DMS153 treated with DMSO at 0.1 percent for 48 hours (cell line): ENCODE data around the gene TBC1D19.
"Not testable (repeated sequence)": the region's sequence is repeated elsewhere in the genome, so short reads cannot be mapped to it uniquely, and the experiment has no call there.

Experiments used
- DNase-seq: peaks from one replicate; lab custom pipeline; 2025; ENCODE audit not compliant: unreplicated experiment; lab: John Stamatoyannopoulos, UW

TBC1D19 gene

DNA sequence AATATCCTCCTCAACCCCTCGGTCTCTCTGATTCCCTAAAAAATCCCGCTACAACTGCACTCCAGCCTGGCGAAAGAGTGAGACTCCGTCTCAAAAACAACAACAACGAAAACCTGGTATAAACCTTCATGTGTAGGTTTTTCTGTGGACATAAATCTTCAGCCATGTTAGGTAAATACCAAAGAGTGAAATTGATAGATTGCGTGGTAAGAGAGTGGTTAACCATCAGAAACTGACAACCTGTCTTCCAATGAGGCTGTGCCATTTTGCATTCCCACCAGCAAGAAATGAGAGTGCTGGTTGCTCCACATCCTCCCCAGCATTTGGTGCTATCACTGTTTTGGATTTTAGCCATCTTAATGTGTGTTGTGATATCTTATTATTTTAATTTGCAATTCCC, 10.9 kb downstream of the TBC1D19 start:
- DNase-seq: no peak

- no peak for DNase-seq
Observed at GRCh38 chr4:26596843-26597242, 13.0 kb downstream of the TBC1D19 start.

GRCh38 chr4:26601204-26601603, 17.3 kb downstream of the TBC1D19 start:
- DNase-seq: no peak

GRCh38 chr4:26607776-26608175, 23.9 kb downstream of the TBC1D19 start:
- DNase-seq: no peak

DNA sequence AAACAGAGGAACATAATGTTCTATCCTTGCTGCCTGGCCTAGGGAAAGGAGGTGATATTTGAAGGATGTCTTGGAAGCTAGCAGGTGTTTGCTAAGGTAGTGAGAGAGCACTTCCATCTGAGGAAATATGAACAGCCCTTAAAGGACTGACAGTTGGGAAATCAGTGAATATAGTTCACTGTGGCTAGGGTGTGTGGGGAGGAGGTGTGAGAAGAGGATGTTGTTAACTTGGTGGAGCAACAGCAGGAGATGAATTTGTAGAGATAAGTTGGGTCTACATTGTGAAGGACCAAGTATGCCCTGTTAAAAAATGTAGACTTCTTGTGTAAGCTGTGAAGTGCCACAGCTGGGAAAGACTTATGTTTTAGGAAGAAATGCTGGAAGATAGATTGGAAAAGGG, 25.5 kb downstream of the TBC1D19 start:
- DNase-seq: no peak

DNA sequence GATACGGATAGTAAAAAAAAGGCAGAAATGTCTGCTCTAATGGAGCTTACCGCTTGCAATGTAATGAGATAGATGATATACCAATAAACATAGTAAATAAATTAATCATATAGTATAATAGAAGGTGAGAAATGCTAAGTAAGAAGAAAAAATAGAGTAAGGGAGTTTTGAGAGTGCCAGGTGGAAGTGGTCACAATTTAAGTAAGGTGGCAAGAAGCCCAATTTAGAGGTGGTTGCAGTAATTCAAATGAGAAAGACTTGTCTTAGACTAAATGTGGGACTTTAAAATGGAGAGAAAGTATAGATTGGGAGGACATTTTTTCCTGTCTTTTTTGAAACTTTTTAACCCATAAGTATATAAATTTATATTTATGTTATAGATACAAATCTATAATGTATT, 26.0 kb downstream of the TBC1D19 start:
- no peak for DNase-seq

DNA sequence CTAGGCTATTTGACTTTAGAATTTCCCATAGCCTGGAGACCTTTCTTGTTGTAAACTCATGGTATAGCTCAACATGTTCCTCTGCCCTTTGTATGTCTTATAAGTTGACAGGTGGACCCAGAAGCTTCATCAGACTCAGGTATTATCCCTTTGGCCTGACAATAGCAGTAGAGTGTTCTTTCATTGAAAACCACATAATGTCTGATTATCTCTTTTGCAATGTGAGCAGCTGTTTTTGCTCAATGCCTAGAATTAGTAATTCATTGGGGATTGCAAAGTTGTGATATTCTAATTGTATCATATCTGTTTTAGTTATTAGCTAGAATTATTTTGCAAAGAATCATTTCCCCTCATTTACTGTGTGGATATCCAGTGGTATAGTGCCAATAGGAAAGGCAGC, 27.5 kb downstream of the TBC1D19 start:
- no peak for DNase-seq

- DNase-seq: no peak
Observed at GRCh38 chr4:26611885-26612284, 28.0 kb downstream of the TBC1D19 start.

GRCh38 chr4:26613237-26613636, 29.4 kb downstream of the TBC1D19 start:
- DNase-seq: no peak

DNA sequence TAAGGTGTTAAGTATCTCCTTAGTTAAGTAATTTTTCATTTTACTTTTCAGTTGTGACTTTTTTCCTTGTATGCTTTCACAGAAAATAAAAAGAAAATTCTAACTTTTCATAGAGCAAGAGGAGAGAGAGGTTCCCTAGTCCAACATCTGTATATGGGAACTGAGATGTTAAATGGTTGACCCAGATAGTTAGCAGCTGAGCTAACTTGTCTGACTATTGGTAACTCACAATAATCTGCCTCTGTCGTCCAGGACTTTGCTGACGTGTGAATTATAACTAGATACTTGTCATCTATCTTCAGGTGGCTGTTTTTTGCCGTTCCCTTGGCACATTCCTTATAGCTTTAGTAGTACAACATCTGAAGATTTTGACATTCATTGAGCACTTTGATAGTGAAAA, 29.9 kb downstream of the TBC1D19 start:
- no peak for DNase-seq

- DNase-seq: no peak
Observed at GRCh38 chr4:26619784-26620183, 35.9 kb downstream of the TBC1D19 start.

- DNase-seq: no peak
Observed at GRCh38 chr4:26621366-26621765, 37.5 kb downstream of the TBC1D19 start.

DNA sequence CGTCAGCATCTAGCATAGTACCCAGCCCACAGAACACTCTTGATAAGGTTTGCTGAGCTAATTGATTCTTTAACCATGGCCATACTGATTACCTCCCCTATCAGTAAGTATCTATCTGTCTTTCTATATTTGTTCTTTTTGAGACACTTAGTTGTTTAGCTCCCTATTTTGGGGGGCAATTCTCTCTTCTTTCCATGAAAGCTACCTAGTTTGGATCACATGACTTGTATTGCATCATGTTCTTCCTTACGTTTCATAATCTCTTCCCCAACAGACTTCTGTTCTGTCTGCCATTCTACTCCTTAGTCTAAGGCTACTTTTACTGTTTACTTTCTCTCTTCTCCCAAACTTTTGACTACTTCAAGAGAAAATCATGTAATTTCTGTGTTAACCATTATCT, 39.0 kb downstream of the TBC1D19 start:
- DNase-seq: no peak

DNA sequence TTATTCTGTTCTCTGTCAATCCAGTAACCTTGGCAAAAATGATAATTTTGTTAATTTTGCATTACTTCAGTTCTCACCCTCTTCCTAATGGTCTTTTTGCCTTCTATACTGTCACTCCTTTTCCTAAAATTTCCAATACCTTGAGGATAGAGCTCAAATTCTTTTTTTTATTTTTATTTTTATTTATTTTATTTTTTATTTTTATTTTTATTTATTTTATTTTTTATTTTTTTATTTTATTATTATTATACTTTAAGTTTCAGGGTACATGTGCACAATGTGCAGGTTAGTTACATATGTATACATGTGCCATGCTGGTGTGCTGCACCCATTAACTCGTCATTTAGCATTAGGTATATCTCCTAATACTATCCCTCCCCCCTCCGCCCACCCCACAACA, 42.8 kb downstream of the TBC1D19 start:
- DNase-seq: not testable (repeated sequence)

GRCh38 chr4:26632916-26633315, 49.0 kb downstream of the TBC1D19 start:
- DNase-seq: no peak

GRCh38 chr4:26634237-26634636, 50.4 kb downstream of the TBC1D19 start:
- no peak for DNase-seq

DNA sequence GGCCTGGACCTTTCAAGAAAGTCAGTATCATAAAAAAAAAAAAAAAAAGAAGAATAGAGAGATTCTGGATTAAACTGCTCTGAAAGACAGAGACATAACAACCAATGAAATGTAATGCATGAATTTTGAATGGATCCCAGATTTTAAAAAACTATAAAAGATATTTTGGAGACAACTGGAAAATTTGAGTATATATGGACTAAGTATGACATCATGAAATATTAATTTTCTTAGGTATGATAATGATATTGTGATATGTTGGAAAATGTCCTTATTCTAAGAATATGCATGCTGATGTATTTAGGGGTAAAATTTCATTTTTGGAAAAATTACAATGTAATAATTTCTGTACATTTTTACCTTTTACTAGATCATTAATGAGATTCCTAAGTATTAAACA, 52.6 kb downstream of the TBC1D19 start:
- no peak for DNase-seq

GRCh38 chr4:26640639-26641038, 56.8 kb downstream of the TBC1D19 start:
- not testable (repeated sequence) for DNase-seq

GRCh38 chr4:26647523-26648224, 63.8 kb downstream of the TBC1D19 start:
- DNase-seq: no peak

DNA sequence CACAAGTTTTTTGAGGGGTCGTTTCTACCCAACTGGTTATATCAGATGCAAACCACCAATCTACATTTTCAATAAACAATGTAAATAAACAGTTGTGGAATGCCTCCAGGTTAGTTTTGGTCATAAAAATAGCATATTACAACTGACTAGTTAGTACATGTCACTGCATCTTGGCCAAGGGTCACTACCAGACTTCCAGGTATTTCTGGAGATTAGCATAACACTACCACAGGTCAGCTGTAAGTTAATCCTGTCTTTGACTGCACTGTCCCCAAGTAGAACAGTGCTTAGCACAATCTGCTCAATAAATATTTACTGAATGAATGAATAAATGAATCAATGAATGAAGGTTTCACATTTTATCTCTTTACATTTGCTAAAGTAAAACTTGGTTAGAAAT, 64.4 kb downstream of the TBC1D19 start:
- no peak for DNase-seq

DNA sequence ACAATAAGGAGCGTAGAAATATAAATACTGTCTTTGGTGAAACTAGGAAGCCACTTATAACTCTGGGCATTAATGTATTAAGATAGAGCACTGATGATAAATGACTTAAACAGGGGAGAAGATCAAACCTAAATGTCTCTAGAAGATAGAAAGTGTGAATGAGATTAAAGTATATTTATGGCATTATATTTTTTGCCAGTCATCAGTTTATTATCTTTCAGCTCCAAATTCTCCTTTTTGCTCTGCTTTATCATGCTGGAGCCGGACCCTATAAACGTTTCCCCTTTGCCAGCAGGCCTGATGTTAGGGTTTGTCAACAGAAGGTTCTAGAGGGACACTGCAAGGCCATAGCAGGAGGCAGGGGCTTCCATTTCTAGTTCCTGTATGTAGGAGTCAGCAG, 76.4 kb downstream of the TBC1D19 start:
- no peak for DNase-seq

DNA sequence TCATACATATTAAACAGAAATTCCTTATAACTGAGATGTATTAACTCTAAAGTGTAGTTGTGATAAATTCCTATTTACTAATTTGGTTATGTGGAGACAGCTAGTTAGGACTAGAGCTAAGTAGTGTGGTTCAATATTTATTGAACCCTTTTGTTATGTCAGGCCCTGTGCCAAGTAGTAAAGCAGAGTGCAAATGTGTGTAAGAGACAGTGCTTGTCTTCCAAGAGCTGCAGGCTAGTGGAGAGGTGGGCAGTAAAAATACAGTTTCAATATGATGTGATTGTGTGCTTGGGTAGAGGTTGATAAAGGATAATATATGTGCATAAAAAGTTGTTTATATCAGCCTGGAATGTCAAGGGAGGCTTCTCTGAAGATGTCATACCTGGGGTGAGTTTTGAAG, 80.0 kb downstream of the TBC1D19 start:
- no peak for DNase-seq

DNA sequence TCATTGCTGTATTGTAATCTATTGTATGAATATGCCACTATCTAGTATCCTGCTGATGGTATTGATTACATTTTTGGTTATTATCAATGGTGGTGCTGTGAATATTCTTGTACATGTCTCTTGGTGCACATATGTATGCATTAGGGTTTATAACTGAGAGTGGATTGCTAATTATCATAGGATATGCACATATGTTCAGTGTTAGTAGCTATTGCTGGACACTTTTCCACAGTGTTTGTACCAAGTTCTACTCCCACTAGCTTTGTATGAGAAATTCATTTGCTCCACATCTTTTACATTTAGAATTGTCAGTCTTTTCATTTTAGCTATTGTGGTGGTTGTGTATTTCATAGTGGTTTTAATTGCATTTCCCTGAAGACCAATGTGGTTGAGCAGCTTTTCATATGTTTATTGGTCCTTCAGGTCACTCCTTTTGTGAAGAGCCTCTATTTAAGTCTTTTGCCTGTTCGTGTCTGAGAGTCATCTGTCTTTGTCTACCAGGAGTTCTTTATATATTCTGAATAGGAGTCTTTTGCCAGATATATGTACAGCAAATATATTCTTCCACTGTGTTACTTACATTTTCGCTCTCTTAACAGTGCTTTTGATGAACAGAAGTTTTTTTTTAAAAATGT, 87.1 kb downstream of the TBC1D19 start:
- peak; percentile 23 for DNase-seq
